Subcutaneous abdominal adipose tissue (tissue), 5 donors: ENCODE data around the gene ADGRD1.
"Not testable (repeated sequence)": the region's sequence is repeated elsewhere in the genome, so short reads cannot be mapped to it uniquely, and the experiment has no call there.

Experiments used
- H3K27ac ChIP-seq: one replicate; pipeline ENCODE4 v1.7.0; 2013; ENCODE audit warnings: low read depth, mild to moderate bottlenecking, inconsistent platforms, low read length, moderate library complexity
- H3K27me3 ChIP-seq, 5 donors: one replicate each; pipeline ENCODE4 v1.7.0; 2013; ENCODE audit warnings: low read length in 5 of 5, inconsistent platforms in 1 of 5; ENCODE audit not compliant: control insufficient read depth in 5 of 5, insufficient read depth in 4 of 5
- H3K36me3 ChIP-seq, 5 donors: one replicate each; pipeline ENCODE4 v1.7.0; 2013; ENCODE audit warnings: low read length in 5 of 5; ENCODE audit not compliant: control insufficient read depth in 5 of 5, insufficient read depth in 5 of 5
- H3K4me1 ChIP-seq, 5 donors: one replicate each; pipeline ENCODE4 v1.7.0; 2013; ENCODE audit warnings: low read length in 5 of 5, mild to moderate bottlenecking in 3 of 5, moderate library complexity in 1 of 5; ENCODE audit not compliant: control insufficient read depth in 5 of 5, insufficient read depth in 5 of 5
- H3K4me3 ChIP-seq, 5 donors: one replicate each; pipeline ENCODE4 v1.7.0; 2013; ENCODE audit warnings: low read length in 5 of 5, low read depth in 1 of 5
- H3K9ac ChIP-seq, 5 donors: one replicate each; pipeline ENCODE4 v1.7.0; 2013; ENCODE audit warnings: low read length in 5 of 5, mild to moderate bottlenecking in 4 of 5, moderate library complexity in 3 of 5
- H3K9me3 ChIP-seq, 5 donors: one replicate each; pipeline ENCODE4 v1.7.0; 2013; ENCODE audit warnings: low read length in 5 of 5; ENCODE audit not compliant: control insufficient read depth in 5 of 5
- donor health status: healthy.
- donor health status: healthy.
- donor health status: healthy.
- donor health status: healthy.
- donor health status: healthy.

ADGRD1 gene

GRCh38 chr12:131065801-131066200 is 112.1 kb downstream of the ADGRD1 start:
- Histone ChIP-seq H3K9ac (no peak overlapping the region), H3K27me3 (peaks cover 0 to 10% (median 4%) of the 10 kb centered on the region in 5 donors), H3K36me3 (no peaks in the 10 kb centered on the region), H3K4me3 (no peak overlapping the region), H3K27ac (no peak overlapping the region), H3K9me3 (no peaks in the 10 kb centered on the region), H3K4me1 (peaks cover 0 to 18% (median 0%) of the 10 kb centered on the region in 5 donors)

- Histone ChIP-seq H3K4me3 (no peak overlapping the region), H3K9me3 (no peaks in the 10 kb centered on the region), H3K9ac (no peak overlapping the region), H3K4me1 (peaks cover 0 to 18% (median 0%) of the 10 kb centered on the region in 5 donors), H3K27me3 (peaks cover 0 to 10% (median 4%) of the 10 kb centered on the region in 5 donors), H3K36me3 (no peaks in the 10 kb centered on the region), H3K27ac (no peak overlapping the region)
Observed at GRCh38 chr12:131066207-131066885, 112.6 kb downstream of the ADGRD1 start.

GRCh38 chr12:131066886-131067490 is 113.3 kb downstream of the ADGRD1 start:
- Histone ChIP-seq H3K4me3 (no peak overlapping the region), H3K27ac (no peak overlapping the region), H3K36me3 (no peaks in the 10 kb centered on the region), H3K4me1 (peaks cover 0 to 18% (median 0%) of the 10 kb centered on the region in 5 donors), H3K9me3 (no peaks in the 10 kb centered on the region), H3K9ac (no peak overlapping the region), H3K27me3 (peaks cover 0 to 10% (median 4%) of the 10 kb centered on the region in 5 donors)

GRCh38 chr12:131067981-131068851 is 114.5 kb downstream of the ADGRD1 start:
- no peaks in the 10 kb centered on the region for H3K36me3 ChIP-seq
- no peaks in the 10 kb centered on the region for H3K9me3 ChIP-seq
- H3K4me3 ChIP-seq: no peak overlapping the region
- H3K4me1 ChIP-seq: peaks cover 0 to 18% (median 0%) of the 10 kb centered on the region in 5 donors
- peaks cover 0 to 10% (median 4%) of the 10 kb centered on the region in 5 donors for H3K27me3 ChIP-seq
- H3K9ac ChIP-seq: no peak overlapping the region
- no peak overlapping the region for H3K27ac ChIP-seq

GRCh38 chr12:131068926-131069720 is 115.4 kb downstream of the ADGRD1 start:
- H3K27me3 ChIP-seq, H3K9ac ChIP-seq, H3K4me3 ChIP-seq, H3K9me3 ChIP-seq, H3K27ac ChIP-seq, H3K36me3 ChIP-seq: not testable (repeated sequence)
- peaks cover 0 to 20% (median 0%) of the 10 kb centered on the region in 5 donors for H3K4me1 ChIP-seq

- H3K27me3 ChIP-seq: peaks cover 0 to 12% (median 4%) of the 10 kb centered on the region in 5 donors
- H3K4me1 ChIP-seq: peaks cover 0 to 27% (median 8%) of the 10 kb centered on the region in 5 donors
- not testable (repeated sequence) for H3K9ac ChIP-seq, H3K36me3 ChIP-seq, H3K9me3 ChIP-seq, H3K4me3 ChIP-seq, H3K27ac ChIP-seq
Observed at GRCh38 chr12:131070136-131070535, 116.4 kb downstream of the ADGRD1 start.

- H3K4me1 ChIP-seq: peaks cover 0 to 27% (median 9%) of the 10 kb centered on the region in 5 donors
- not testable (repeated sequence) for H3K36me3 ChIP-seq
Observed at GRCh38 chr12:131070668-131071067, 117.0 kb downstream of the ADGRD1 start.

GRCh38 chr12:131071234-131071820 is 117.6 kb downstream of the ADGRD1 start:
- not testable (repeated sequence) for H3K9ac ChIP-seq
- H3K27me3 ChIP-seq: peaks cover 0 to 12% (median 2%) of the 10 kb centered on the region in 5 donors

More at GRCh38 chr12:131070668-131071067, 117.0 kb downstream of the ADGRD1 start:
- H3K4me3 ChIP-seq, H3K27ac ChIP-seq, H3K9me3 ChIP-seq, H3K9ac ChIP-seq: not testable (repeated sequence)
- H3K27me3 ChIP-seq: peaks cover 0 to 12% (median 4%) of the 10 kb centered on the region in 5 donors

GRCh38 chr12:131071950-131072349 is 118.2 kb downstream of the ADGRD1 start:
- peaks cover 0 to 24% (median 11%) of the 10 kb centered on the region in 5 donors for H3K4me1 ChIP-seq
- not testable (repeated sequence) for H3K27ac ChIP-seq, H3K9ac ChIP-seq, H3K4me3 ChIP-seq, H3K9me3 ChIP-seq, H3K36me3 ChIP-seq, H3K27me3 ChIP-seq

More at GRCh38 chr12:131071234-131071820, 117.6 kb downstream of the ADGRD1 start:
- H3K27ac ChIP-seq, H3K4me3 ChIP-seq, H3K36me3 ChIP-seq, H3K9me3 ChIP-seq: not testable (repeated sequence)
- peaks cover 0 to 26% (median 11%) of the 10 kb centered on the region in 5 donors for H3K4me1 ChIP-seq
